Activated CD8-positive, alpha-beta T cell treated with anti-CD3 and anti-CD28 coated beads for 36 hours (primary cell): ENCODE results near the gene HSH2D. TPM values are rescaled to one million over a fixed set of nuclear protein-coding genes. Genes with fewer than 3 reads are reported as not detected.

ENCODE experiments used
- ATAC-seq: fragments of 200-7000 bp; cut with Tn5 transposase; one replicate; pipeline ENCODE4 v1.10.0; 2021; ENCODE audit warnings: mild to moderate bottlenecking, moderate library complexity
- CTCF ChIA-PET: fragments of 350-600 bp; sonication (Branson Sonifier 250); formaldehyde crosslinking; loops from one replicate; lab custom pipeline; 2021; ENCODE audit warnings: antibody characterized with exemption; lab: Charles Lee
- POLR2A ChIA-PET: fragments of 350-600 bp; sonication (Branson Sonifier 250); formaldehyde crosslinking; loops from one replicate; lab custom pipeline; 2021; ENCODE audit warnings: antibody characterized with exemption; lab: Charles Lee
- DNase-seq: peaks from one replicate; pipeline ENCODE4 v3.0.0-alpha.2; 2020
- H3K27ac Mint-ChIP-seq: one replicate; pipeline ENCODE4 v1.8.0; 2021; ENCODE audit warnings: mild to moderate bottlenecking, mixed read lengths
- H3K27me3 Mint-ChIP-seq: one replicate; pipeline ENCODE4 v1.8.0; 2021; ENCODE audit warnings: mixed read lengths
- H3K36me3 Mint-ChIP-seq: one replicate; pipeline ENCODE4 v1.8.0; 2021; ENCODE audit warnings: low read depth, mixed read lengths
- H3K4me1 Mint-ChIP-seq: one replicate; pipeline ENCODE4 v1.8.0; 2021; ENCODE audit warnings: low read depth, mixed read lengths
- H3K4me3 Mint-ChIP-seq: one replicate; pipeline ENCODE4 v1.8.0; 2021; ENCODE audit warnings: mild to moderate bottlenecking, moderate library complexity, mixed read lengths
- H3K9me3 Mint-ChIP-seq: one replicate; pipeline ENCODE4 v1.8.0; 2021; ENCODE audit warnings: mixed read lengths
- CTCF ChIP-seq: fragments of 200-600 bp; IDR thresholded peaks from one replicate; pipeline ENCODE4 v1.8.0; 2022; ENCODE audit warnings: antibody characterized with exemption, mild to moderate bottlenecking
- intact Hi-C: fragments of 100-400 bp; cut with micrococcal nuclease; formaldehyde crosslinking; loops from one replicate; pipeline ENCODE4 v1.10.0; 2022
- total RNA-seq, 2 experiments: library from RNA; stranded (reverse); gene quantifications; one replicate each; pipeline ENCODE4 v1.2.3, GENCODE V29; 2021

HSH2D gene
- total RNA-seq, 2 experiments from 2014 or later = 23.5 to 25.5 TPM

- Mint-ChIP-seq H3K4me3 (no peak overlapping the region), H3K9me3 (no peaks in the 10 kb centered on the region), H3K27ac (no peak overlapping the region), H3K4me1 (peaks cover 15% of the 10 kb centered on the region), H3K27me3 (no peaks in the 10 kb centered on the region), H3K36me3 (peaks cover 34% of the 10 kb centered on the region)
- DNase-seq (no peak), ATAC-seq (no peak)
- ChIA-PET CTCF (interaction anchor here (1.4 kb wide), 1 partner anchor 148 kb away, joined by 5 read pairs; no protein-coding TSS in a partner anchor), POLR2A (interaction anchor here (1.3 kb wide), 1 partner anchor 9 kb away, joined by 5 read pairs; no protein-coding TSS in a partner anchor)
- intact Hi-C loops = no loop called here
- TF ChIP-seq CTCF = no peak
Measured at GRCh38 chr19:16190198-16190597, 46.7 kb downstream of the HSH2D start.

GRCh38 chr19:16190736-16191135 lies 47.3 kb downstream of the HSH2D start:
- TF ChIP-seq CTCF = no peak
- peaks cover 15% of the 10 kb centered on the region for H3K4me1 Mint-ChIP-seq
- no peak for DNase-seq
- H3K27me3 Mint-ChIP-seq = no peaks in the 10 kb centered on the region
- H3K4me3 Mint-ChIP-seq = no peak overlapping the region
- ChIA-PET CTCF (interaction anchor here (1.4 kb wide), 1 partner anchor 149 kb away, joined by 5 read pairs; no protein-coding TSS in a partner anchor), POLR2A (interaction anchor here (1.3 kb wide), 1 partner anchor 8 kb away, joined by 5 read pairs; no protein-coding TSS in a partner anchor)
- no peaks in the 10 kb centered on the region for H3K9me3 Mint-ChIP-seq
- intact Hi-C loops = no loop called here
- no peak overlapping the region for H3K27ac Mint-ChIP-seq
- H3K36me3 Mint-ChIP-seq = peaks cover 30% of the 10 kb centered on the region
- no peak for ATAC-seq

GRCh38 chr19:16191216-16191908 lies 47.9 kb downstream of the HSH2D start:
- Mint-ChIP-seq H3K27me3 (no peaks in the 10 kb centered on the region), H3K9me3 (no peaks in the 10 kb centered on the region), H3K27ac (no peak overlapping the region), H3K4me3 (no peak overlapping the region), H3K4me1 (peaks cover 14% of the 10 kb centered on the region), H3K36me3 (peaks cover 28% of the 10 kb centered on the region)
- ChIA-PET POLR2A (no interaction called here), CTCF (interaction anchor here (1.4 kb wide), 1 partner anchor 150 kb away, joined by 5 read pairs; no protein-coding TSS in a partner anchor)
- no peak for TF ChIP-seq CTCF
- ATAC-seq (no peak), DNase-seq (no peak)
- intact Hi-C loops = no loop called here

- intact Hi-C loops = no loop called here
- H3K4me1 Mint-ChIP-seq = peaks cover 5% of the 10 kb centered on the region
- peaks cover 15% of the 10 kb centered on the region for H3K36me3 Mint-ChIP-seq
- ATAC-seq (no peak), DNase-seq (no peak)
- H3K27me3 Mint-ChIP-seq = no peaks in the 10 kb centered on the region
- H3K4me3 Mint-ChIP-seq = no peak overlapping the region
- H3K27ac Mint-ChIP-seq = no peak overlapping the region
- CTCF ChIA-PET = interaction anchor here (0.9 to 1.7 kb wide), 3 partner anchors 8 to 151 kb away, joined by 3 to 9 read pairs (median 3); partner anchors contain the start of gene FAM32A
- H3K9me3 Mint-ChIP-seq = no peaks in the 10 kb centered on the region
- no peak for TF ChIP-seq CTCF
- POLR2A ChIA-PET = no interaction called here
Measured at GRCh38 chr19:16193466-16193865, 50.0 kb downstream of the HSH2D start.

GRCh38 chr19:16197188-16197621 lies 53.7 kb downstream of the HSH2D start:
- Mint-ChIP-seq H3K4me3 (peak overlapping the region; percentile 90), H3K9me3 (no peaks in the 10 kb centered on the region), H3K36me3 (peaks cover 24% of the 10 kb centered on the region), H3K4me1 (peaks cover 36% of the 10 kb centered on the region), H3K27ac (peak overlapping the region; percentile 97), H3K27me3 (no peaks in the 10 kb centered on the region)
- TF ChIP-seq CTCF = no peak
- POLR2A ChIA-PET = interaction anchor here (0.6 to 2.0 kb wide), 6 partner anchors 9 to 347 kb away, joined by 3 to 8 read pairs (median 4); partner anchors contain the start of gene HSH2D
- DNase-seq = no peak
- intact Hi-C loops = no loop called here
- CTCF ChIA-PET = interaction anchor here (0.9 to 2.6 kb wide), 6 partner anchors 9 to 220 kb away, joined by 3 to 17 read pairs (median 4); partner anchors contain the start of gene FAM32A
- no peak for ATAC-seq
